ENCODE measurements around the gene SPN. TPM values are rescaled to one million over a fixed set of nuclear protein-coding genes. Genes with fewer than 3 reads are reported as not detected.

SPN gene
- polyA plus RNA-seq, 1 of the 3 experiments (the other 2 are of a cell fraction) = 0.10 TPM

DNA sequence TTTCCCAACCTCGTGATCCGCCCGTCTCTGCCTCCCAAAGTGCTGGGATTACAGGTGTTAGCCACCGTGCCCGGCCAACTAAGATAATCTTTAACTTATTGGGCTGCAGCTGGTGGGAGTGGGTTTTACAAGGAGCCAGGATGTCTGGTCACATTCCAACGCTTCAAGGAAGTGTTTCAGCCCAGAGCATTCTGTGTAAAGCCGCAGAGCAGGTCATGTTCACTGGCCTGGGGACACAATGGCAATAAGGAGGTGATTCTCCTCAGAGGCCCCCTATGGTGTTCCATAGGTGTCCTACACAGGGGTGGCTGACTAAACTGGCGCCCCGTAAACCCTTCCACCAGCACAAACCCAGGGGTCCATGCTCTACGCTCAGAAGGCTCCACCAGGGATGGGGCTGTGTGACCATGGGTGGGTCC, 17.1 kb downstream of the SPN start:
- CTCF ChIA-PET = interaction anchor here (1.9 to 2.2 kb wide), 2 partner anchors 20 to 351 kb away, joined by 5 to 9 read pairs; partner anchors contain the start of gene TLCD3B
- no peak overlapping the region for H3K4me3 ChIP-seq (ENCODE audit: low read depth in 2 of 2, low read length in 1 of 2)

DNA sequence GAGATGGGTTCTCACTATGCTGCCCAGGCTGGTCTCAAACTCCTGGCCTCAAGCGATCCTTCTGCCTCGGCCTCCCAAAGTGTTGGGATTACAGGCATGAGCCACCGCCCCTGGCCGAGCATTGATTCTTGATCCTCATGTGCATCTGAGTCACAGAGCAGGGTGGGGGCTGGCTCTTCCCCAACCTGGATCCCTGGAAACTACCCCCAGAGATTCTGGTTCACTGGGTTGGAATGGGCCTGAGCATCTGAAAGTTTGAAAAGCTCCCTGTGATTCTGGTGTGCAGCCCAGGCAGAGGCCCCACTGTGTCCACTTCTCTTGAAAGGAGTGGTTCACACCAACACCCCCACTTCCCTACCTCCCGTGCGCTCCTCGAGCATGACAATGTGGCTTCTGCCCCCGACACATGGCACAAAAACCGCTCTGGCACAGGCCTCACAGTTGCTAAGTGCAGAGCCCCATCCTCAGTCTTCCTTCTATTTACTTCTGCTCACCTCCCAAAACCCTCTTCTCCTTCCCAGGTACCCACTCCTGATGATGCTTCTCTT, 20.6 kb downstream of the SPN start:
- Histone ChIP-seq H3K79me2 (ENCODE audit: insufficient read depth) (no peaks in the 10 kb centered on the region), H3K9ac (no peak overlapping the region), H3K4me2 (no peak overlapping the region), H3F3A (replicated peaks; ENCODE audit: insufficient read depth) (no peaks in the 10 kb centered on the region), H3K27ac (ENCODE audit: low read depth in 2 of 2, low read length in 1 of 2) (no peak overlapping the region), H3K4me1 (ENCODE audit: control insufficient read depth in 1 of 2, insufficient read depth in 2 of 2, low read depth in 1 of 2, low read length in 1 of 2) (peaks cover 0 to 2% of the 10 kb centered on the region in 2 experiments; a peak in 1 of 4 replicates), H3K36me3 (replicated peaks in 1 of 2; ENCODE audit: control insufficient read depth in 1 of 2, insufficient read depth in 2 of 2, low read length in 1 of 2) (no peaks in the 10 kb centered on the region), H3K9me3 (no peaks in the 10 kb centered on the region), H3K4me3 (ENCODE audit: low read depth in 2 of 2, low read length in 1 of 2) (no peak overlapping the region), H2AFZ (ENCODE audit: low read depth) (no peak overlapping the region), H3K9me2 (no peaks in the 10 kb centered on the region), H4K20me1 (ENCODE audit: insufficient read depth) (no peaks in the 10 kb centered on the region), H3K27me3 (ENCODE audit: insufficient read depth) (no peaks in the 10 kb centered on the region)
- CTCF ChIA-PET = interaction anchor here (1.3 to 1.8 kb wide), 2 partner anchors 16 to 46 kb away, joined by 3 read pairs; no protein-coding TSS in a partner anchor
- POLR2A ChIA-PET = no interaction called here
- WGBS (ENCODE audit: low lambda C conversion rate) = 86% methylated on average over 9 of the region's 9 CpGs
- no peak for DNase-seq
- TF ChIP-seq, protein P1, sequence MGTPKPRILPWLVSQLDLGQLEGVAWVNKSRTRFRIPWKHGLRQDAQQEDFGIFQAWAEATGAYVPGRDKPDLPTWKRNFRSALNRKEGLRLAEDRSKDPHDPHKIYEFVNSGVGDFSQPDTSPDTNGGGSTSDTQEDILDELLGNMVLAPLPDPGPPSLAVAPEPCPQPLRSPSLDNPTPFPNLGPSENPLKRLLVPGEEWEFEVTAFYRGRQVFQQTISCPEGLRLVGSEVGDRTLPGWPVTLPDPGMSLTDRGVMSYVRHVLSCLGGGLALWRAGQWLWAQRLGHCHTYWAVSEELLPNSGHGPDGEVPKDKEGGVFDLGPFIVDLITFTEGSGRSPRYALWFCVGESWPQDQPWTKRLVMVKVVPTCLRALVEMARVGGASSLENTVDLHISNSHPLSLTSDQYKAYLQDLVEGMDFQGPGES (IDR thresholded peaks at IDR 0.05; ENCODE audit: low read depth, low read length) = no peak
- TF ChIP-seq RXRA (IDR thresholded peaks at IDR 0.05; ENCODE audit: borderline replicate concordance, low read depth) = no peak
- no peak for TF ChIP-seq MEF2A (IDR thresholded peaks at IDR 0.05; ENCODE audit: borderline replicate concordance, low read depth)
- no peak for TF ChIP-seq EZH2phosphoT487 (IDR thresholded peaks at IDR 0.05; ENCODE audit: borderline replicate concordance, low read depth)
- TF ChIP-seq JUND (IDR thresholded peaks at IDR 0.05) = no peak
- TF ChIP-seq, protein P2, sequence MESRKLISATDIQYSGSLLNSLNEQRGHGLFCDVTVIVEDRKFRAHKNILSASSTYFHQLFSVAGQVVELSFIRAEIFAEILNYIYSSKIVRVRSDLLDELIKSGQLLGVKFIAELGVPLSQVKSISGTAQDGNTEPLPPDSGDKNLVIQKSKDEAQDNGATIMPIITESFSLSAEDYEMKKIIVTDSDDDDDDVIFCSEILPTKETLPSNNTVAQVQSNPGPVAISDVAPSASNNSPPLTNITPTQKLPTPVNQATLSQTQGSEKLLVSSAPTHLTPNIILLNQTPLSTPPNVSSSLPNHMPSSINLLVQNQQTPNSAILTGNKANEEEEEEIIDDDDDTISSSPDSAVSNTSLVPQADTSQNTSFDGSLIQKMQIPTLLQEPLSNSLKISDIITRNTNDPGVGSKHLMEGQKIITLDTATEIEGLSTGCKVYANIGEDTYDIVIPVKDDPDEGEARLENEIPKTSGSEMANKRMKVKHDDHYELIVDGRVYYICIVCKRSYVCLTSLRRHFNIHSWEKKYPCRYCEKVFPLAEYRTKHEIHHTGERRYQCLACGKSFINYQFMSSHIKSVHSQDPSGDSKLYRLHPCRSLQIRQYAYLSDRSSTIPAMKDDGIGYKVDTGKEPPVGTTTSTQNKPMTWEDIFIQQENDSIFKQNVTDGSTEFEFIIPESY (IDR thresholded peaks at IDR 0.05; ENCODE audit: borderline replicate concordance, low read depth) = no peak
- no peak for TF ChIP-seq TCF12 (IDR thresholded peaks at IDR 0.05)
- TF ChIP-seq, protein P3, sequence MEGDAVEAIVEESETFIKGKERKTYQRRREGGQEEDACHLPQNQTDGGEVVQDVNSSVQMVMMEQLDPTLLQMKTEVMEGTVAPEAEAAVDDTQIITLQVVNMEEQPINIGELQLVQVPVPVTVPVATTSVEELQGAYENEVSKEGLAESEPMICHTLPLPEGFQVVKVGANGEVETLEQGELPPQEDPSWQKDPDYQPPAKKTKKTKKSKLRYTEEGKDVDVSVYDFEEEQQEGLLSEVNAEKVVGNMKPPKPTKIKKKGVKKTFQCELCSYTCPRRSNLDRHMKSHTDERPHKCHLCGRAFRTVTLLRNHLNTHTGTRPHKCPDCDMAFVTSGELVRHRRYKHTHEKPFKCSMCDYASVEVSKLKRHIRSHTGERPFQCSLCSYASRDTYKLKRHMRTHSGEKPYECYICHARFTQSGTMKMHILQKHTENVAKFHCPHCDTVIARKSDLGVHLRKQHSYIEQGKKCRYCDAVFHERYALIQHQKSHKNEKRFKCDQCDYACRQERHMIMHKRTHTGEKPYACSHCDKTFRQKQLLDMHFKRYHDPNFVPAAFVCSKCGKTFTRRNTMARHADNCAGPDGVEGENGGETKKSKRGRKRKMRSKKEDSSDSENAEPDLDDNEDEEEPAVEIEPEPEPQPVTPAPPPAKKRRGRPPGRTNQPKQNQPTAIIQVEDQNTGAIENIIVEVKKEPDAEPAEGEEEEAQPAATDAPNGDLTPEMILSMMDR (IDR thresholded peaks at IDR 0.05) = no peak
- TF ChIP-seq, protein P4, sequence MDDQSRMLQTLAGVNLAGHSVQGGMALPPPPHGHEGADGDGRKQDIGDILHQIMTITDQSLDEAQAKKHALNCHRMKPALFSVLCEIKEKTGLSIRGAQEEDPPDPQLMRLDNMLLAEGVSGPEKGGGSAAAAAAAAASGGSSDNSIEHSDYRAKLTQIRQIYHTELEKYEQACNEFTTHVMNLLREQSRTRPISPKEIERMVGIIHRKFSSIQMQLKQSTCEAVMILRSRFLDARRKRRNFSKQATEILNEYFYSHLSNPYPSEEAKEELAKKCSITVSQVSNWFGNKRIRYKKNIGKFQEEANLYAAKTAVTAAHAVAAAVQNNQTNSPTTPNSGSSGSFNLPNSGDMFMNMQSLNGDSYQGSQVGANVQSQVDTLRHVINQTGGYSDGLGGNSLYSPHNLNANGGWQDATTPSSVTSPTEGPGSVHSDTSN (IDR thresholded peaks at IDR 0.05) = no peak
- TF ChIP-seq TAF1 (IDR thresholded peaks at IDR 0.05; ENCODE audit: borderline replicate concordance, low read depth, low read length) = no peak
- no peak for TF ChIP-seq POLR2AphosphoS5 (IDR thresholded peaks at IDR 0.05; ENCODE audit: low read depth, low read length)
- TF ChIP-seq FOXJ3 (CRISPR knock-in tag; IDR thresholded peaks at IDR 0.05) = no peak
- no peak for TF ChIP-seq RCOR1 (IDR thresholded peaks at IDR 0.05; ENCODE audit: low read length)
- no peak for TF ChIP-seq CHD2 (IDR thresholded peaks at IDR 0.05; ENCODE audit: low read length, partially characterized antibody)
- no peak for TF ChIP-seq ELF1 (IDR thresholded peaks at IDR 0.05)

More for the DNA sequence above, 17.1 kb downstream of the SPN start:
- Histone ChIP-seq H3K36me3 (replicated peaks in 1 of 2; ENCODE audit: control insufficient read depth in 1 of 2, insufficient read depth in 2 of 2, low read length in 1 of 2) (no peaks in the 10 kb centered on the region), H4K20me1 (ENCODE audit: insufficient read depth) (no peaks in the 10 kb centered on the region), H3K27me3 (ENCODE audit: insufficient read depth) (no peaks in the 10 kb centered on the region), H3F3A (replicated peaks; ENCODE audit: insufficient read depth) (no peaks in the 10 kb centered on the region), H3K79me2 (ENCODE audit: insufficient read depth) (no peaks in the 10 kb centered on the region), H2AFZ (ENCODE audit: low read depth) (no peak overlapping the region; the same call in 1 of the 2 replicates), H3K4me2 (no peak overlapping the region), H3K9me3 (no peaks in the 10 kb centered on the region), H3K4me1 (ENCODE audit: control insufficient read depth in 1 of 2, insufficient read depth in 2 of 2, low read depth in 1 of 2, low read length in 1 of 2) (peaks cover 0 to 2% of the 10 kb centered on the region in 2 experiments; a peak in 1 of 4 replicates), H3K27ac (ENCODE audit: low read depth in 2 of 2, low read length in 1 of 2) (no peak overlapping the region; a peak in 1 of 4 replicates), H3K9me2 (no peaks in the 10 kb centered on the region), H3K9ac (no peak overlapping the region)
- no peak for DNase-seq
- POLR2A ChIA-PET = no interaction called here
- no peak for TF ChIP-seq TEAD4 (IDR thresholded peaks at IDR 0.05; ENCODE audit: borderline replicate concordance, insufficient read depth)
- no peak for TF ChIP-seq JUND (IDR thresholded peaks at IDR 0.05)
- TF ChIP-seq CHD2 (IDR thresholded peaks at IDR 0.05; ENCODE audit: low read length, partially characterized antibody) = no peak
- TF ChIP-seq EP300 (IDR thresholded peaks at IDR 0.05; ENCODE audit: borderline replicate concordance in 1 of 2, low read depth in 1 of 2, low read length in 1 of 2) = no peak
- no peak for TF ChIP-seq EZH2phosphoT487 (IDR thresholded peaks at IDR 0.05; ENCODE audit: borderline replicate concordance, low read depth)
- TF ChIP-seq FOXM1 (IDR thresholded peaks at IDR 0.05; ENCODE audit: low read depth) = no peak
- no peak for TF ChIP-seq FOSL2 (IDR thresholded peaks at IDR 0.05; ENCODE audit: borderline replicate concordance, low read depth)
- no peak for TF ChIP-seq TAF1 (IDR thresholded peaks at IDR 0.05; ENCODE audit: borderline replicate concordance, low read depth, low read length)
- TF ChIP-seq RXRA (IDR thresholded peaks at IDR 0.05; ENCODE audit: borderline replicate concordance, low read depth) = no peak
- TF ChIP-seq SIN3A (IDR thresholded peaks at IDR 0.05; ENCODE audit: borderline replicate concordance, low read depth, low read length) = no peak
- no peak for TF ChIP-seq SMC3 (IDR thresholded peaks at IDR 0.05; ENCODE audit: low read depth, low read length)
- TF ChIP-seq, protein P5, sequence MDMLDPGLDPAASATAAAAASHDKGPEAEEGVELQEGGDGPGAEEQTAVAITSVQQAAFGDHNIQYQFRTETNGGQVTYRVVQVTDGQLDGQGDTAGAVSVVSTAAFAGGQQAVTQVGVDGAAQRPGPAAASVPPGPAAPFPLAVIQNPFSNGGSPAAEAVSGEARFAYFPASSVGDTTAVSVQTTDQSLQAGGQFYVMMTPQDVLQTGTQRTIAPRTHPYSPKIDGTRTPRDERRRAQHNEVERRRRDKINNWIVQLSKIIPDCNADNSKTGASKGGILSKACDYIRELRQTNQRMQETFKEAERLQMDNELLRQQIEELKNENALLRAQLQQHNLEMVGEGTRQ (IDR thresholded peaks at IDR 0.05; ENCODE audit: borderline replicate concordance, low read depth, low read length) = no peak
- TF ChIP-seq FOXJ3 (CRISPR knock-in tag; IDR thresholded peaks at IDR 0.05) = no peak
- TF ChIP-seq MEF2A (IDR thresholded peaks at IDR 0.05; ENCODE audit: borderline replicate concordance, low read depth) = no peak
- no peak for TF ChIP-seq ELF1 (IDR thresholded peaks at IDR 0.05)
- no peak for TF ChIP-seq TCF12 (IDR thresholded peaks at IDR 0.05)
- 94% methylated on average over 7 of the region's 10 CpGs for WGBS (ENCODE audit: low lambda C conversion rate)

Measured in SK-N-SH (cell line).